Omental fat pad (tissue), 4 donors: Measurements from ENCODE around the gene ISCU. TPM values are rescaled to one million over a fixed set of nuclear protein-coding genes. Genes with fewer than 3 reads are reported as not detected.
A peak's percentile ranks its signal among the peaks of the same experiment; 100 is the strongest.

Source experiments
- ATAC-seq: fragments of 150-250 bp; one replicate; pipeline ENCODE4 v1.9.1; 2016; ENCODE audit warnings: mild to moderate bottlenecking, moderate library complexity; ENCODE audit not compliant: low FRiP score
- DNase-seq: peaks from one replicate; pipeline ENCODE4 v3.0.0-alpha.2; 2019; ENCODE audit warnings: low spot score
- total RNA-seq, 4 donors: library from RNA; depleted of rRNA; stranded (reverse); fragments of >200 nt; gene quantifications; one replicate each; pipeline ENCODE4 v1.1.0, GENCODE V29; 2016
- TF ChIP-seq, protein P1 (sequence below), 3 donors: fragments of 450-650 bp; IDR thresholded peaks; one replicate each; pipeline ENCODE4 v1.5.1; 2016 to 2017; ENCODE audit warnings: antibody characterized with exemption in 3 of 3, mild to moderate bottlenecking in 3 of 3, moderate library complexity in 2 of 3

The ISCU gene
- total RNA-seq, 4 donors from 2014 or later: 148 to 260 (median 187) TPM

DNA sequence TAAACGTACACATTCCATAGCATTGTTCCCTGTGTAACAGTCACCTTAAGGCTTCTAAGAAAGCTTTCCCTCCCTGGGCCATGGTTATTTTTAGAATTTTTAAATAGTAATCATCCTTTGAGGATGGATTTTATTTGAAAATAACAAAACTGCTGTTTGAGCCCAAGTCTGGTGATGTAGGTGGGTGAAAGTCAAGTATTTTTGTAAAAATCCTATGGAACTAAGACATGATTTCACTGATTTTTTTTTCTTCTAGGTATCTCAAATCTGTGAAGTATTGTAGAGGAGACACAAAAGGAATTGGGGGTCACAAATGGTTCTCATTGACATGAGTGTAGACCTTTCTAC, 1.4 kb downstream of the ISCU start:
- TF ChIP-seq, protein P1, sequence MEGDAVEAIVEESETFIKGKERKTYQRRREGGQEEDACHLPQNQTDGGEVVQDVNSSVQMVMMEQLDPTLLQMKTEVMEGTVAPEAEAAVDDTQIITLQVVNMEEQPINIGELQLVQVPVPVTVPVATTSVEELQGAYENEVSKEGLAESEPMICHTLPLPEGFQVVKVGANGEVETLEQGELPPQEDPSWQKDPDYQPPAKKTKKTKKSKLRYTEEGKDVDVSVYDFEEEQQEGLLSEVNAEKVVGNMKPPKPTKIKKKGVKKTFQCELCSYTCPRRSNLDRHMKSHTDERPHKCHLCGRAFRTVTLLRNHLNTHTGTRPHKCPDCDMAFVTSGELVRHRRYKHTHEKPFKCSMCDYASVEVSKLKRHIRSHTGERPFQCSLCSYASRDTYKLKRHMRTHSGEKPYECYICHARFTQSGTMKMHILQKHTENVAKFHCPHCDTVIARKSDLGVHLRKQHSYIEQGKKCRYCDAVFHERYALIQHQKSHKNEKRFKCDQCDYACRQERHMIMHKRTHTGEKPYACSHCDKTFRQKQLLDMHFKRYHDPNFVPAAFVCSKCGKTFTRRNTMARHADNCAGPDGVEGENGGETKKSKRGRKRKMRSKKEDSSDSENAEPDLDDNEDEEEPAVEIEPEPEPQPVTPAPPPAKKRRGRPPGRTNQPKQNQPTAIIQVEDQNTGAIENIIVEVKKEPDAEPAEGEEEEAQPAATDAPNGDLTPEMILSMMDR (IDR thresholded peaks at IDR 0.05): no peak
- DNase-seq (no peak), ATAC-seq (no peak)

DNA sequence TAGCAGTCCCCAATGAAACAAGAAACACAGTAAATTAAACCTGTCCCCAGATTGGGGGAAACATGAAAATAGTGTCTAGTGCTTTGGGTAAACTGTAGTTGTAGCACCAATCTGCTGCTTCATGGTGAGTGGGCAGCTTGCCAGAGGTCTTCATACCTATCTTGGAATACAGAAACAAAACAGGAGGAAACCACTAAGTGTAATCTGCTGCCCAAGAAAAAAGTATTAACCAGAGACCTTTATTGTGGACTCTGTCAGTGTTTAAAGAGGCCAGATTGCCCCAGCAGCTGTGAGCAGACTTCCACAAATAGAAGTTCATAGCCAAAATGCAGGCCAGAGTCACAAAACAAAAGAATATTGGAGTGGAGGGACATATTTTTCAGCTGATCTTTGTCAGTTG, 2.3 kb downstream of the ISCU start:
- no peak for DNase-seq
- TF ChIP-seq, protein P1 (IDR thresholded peaks at IDR 0.05): no peak

DNA sequence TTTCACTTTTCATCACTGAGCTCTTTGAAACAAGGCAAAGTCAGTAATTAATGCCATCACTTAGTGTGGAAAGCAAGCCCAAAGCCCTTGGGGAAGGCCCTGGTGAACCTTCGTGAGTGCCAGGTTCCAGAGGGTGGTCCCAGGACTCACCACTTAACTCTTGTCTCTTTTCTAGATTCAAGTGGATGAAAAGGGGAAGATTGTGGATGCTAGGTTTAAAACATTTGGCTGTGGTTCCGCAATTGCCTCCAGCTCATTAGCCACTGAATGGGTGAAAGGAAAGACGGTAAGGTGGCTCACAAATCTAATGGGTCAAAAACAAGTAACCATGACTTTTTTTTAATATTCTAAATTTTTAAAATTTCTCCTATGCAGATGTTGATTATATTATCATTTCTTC, 2.8 kb downstream of the ISCU start:
- TF ChIP-seq, protein P1 (IDR thresholded peaks at IDR 0.05): no peak
- ATAC-seq (no peak), DNase-seq (no peak)

More for the DNA sequence above, 2.3 kb downstream of the ISCU start:
- no peak for ATAC-seq

DNA sequence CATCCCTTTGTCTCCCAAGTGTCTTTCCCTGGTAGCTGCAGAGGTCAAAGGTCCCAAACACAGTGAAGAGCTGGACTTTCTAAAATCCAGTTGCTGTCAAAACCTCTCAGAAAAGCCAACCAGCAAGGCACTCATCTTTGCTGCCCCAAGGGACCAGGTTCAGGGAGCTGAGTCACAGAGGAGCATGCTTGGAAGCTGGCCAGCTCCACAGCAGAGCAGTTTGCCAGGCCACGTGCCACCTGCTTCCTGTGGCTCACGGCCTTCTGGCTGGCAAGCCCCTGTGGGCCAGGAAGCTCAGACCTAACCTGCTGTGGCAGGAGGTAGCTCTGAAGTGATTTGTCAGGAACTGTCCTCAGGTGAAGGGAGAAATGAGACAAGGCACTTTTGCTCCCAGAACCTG, 3.6 kb downstream of the ISCU start:
- DNase-seq (peak; percentile 50), ATAC-seq (no peak)
- TF ChIP-seq, protein P1 (IDR thresholded peaks at IDR 0.05): no peak

DNA sequence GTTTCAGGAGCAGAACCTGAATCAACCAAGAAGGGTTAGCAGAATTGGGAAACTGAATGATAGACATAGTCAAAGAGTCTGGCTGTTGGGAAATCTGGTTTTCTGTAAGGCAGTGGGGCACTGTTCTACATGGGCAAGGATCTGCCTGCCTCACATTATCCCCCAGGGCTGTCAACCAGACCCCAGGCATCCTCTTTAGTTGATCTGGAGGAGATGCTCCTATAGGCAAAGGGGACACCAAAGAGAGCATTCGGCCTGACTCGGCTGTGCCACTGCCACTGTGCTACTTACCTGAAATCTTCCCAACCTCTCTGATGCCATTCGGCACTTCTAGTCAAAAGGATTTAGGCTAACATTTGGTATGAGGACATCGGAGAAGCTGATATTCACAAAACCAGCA, 4.1 kb downstream of the ISCU start:
- ATAC-seq: no peak
- DNase-seq: no peak
- TF ChIP-seq, protein P1 (IDR thresholded peaks at IDR 0.05): no peak

DNA sequence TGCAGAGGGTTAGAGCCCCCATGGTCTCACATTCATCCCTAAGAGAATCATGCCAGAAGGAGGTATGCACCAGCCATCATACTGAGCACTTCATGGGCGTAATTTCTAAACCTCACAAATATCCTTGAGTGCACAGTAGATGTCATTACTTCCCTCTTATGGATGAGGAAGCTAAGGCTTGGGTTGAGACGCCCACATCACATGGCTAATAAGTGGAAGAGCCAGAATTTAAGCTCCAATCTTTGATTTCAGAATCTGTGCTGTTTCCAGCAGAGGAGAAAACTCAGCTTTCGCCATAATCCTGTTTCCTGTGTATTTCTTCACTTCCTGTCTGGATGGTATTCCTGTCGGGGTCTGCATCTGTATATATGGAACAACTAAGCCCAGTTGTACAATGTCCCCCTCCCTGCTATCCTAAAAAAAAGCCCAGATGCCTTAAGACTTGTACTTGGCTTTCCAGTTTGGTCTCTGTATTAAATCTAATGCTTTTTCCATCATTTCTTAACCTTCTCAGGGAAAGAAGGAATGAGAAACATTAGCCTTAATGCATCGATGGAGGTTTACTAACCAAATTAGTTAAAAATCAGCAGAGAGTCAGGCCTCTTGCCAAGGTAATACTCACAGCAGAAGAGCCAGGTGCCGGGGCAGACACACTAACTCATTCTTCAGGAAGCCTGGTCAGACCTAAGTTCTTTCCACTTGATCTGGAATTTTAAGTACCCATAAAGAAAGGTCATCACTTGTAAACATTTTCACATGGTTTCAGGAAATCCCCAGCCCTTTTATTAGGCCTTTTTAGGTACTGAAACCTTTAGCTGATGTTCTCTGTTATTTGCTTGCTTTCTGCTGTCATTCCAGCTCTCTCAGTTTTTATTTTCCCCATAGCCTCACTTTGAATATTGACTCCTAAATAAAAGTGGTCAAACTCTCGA, 5.3 kb downstream of the ISCU start:
- DNase-seq (no peak), ATAC-seq (no peak)
- TF ChIP-seq, protein P1 (IDR thresholded peaks at IDR 0.05): no peak
